Gastroesophageal sphincter (tissue), 3 donors: ENCODE data around the gene PARVG.

ENCODE experiments used
- EP300 ChIP-seq: sonication (generic); formaldehyde crosslinking; IDR thresholded peaks from one replicate; pipeline ENCODE4 v1.6.1; 2017; ENCODE audit warnings: antibody characterized with exemption, mild to moderate bottlenecking
- POLR2A ChIP-seq, 2 donors: fragments of 450-650 bp; IDR thresholded peaks; one replicate each; pipeline ENCODE4 v1.6.1; 2017; ENCODE audit warnings: antibody characterized with exemption in 2 of 2, mild to moderate bottlenecking in 2 of 2, moderate library complexity in 1 of 2
- TF ChIP-seq, protein P1 (sequence below), 4 experiments: fragments of 200-600 bp in 2 of 4; fragments of 450-650 bp in 2 of 4; sonication (generic) in 1 of 4; IDR thresholded peaks; one replicate each; pipeline ENCODE4 v1.5.1; 2017 to 2019; ENCODE audit warnings: antibody characterized with exemption in 4 of 4, mild to moderate bottlenecking in 2 of 4, moderate library complexity in 2 of 4

- TF ChIP-seq, protein P1, sequence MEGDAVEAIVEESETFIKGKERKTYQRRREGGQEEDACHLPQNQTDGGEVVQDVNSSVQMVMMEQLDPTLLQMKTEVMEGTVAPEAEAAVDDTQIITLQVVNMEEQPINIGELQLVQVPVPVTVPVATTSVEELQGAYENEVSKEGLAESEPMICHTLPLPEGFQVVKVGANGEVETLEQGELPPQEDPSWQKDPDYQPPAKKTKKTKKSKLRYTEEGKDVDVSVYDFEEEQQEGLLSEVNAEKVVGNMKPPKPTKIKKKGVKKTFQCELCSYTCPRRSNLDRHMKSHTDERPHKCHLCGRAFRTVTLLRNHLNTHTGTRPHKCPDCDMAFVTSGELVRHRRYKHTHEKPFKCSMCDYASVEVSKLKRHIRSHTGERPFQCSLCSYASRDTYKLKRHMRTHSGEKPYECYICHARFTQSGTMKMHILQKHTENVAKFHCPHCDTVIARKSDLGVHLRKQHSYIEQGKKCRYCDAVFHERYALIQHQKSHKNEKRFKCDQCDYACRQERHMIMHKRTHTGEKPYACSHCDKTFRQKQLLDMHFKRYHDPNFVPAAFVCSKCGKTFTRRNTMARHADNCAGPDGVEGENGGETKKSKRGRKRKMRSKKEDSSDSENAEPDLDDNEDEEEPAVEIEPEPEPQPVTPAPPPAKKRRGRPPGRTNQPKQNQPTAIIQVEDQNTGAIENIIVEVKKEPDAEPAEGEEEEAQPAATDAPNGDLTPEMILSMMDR (IDR thresholded peaks at IDR 0.05): no peak
- TF ChIP-seq POLR2A (IDR thresholded peaks at IDR 0.05) (no peak), EP300 (no peak)
These were observed 22.7 kb upstream of the PARVG start for GRCh38 chr22:44157916-44158618.
